Duodenal mucosa (tissue), 2 donors: ENCODE measurements around the gene FANK1.

Experiments
- H3K27ac ChIP-seq: one replicate; pipeline ENCODE4 v1.7.0; 2013; ENCODE audit warnings: low read depth, low read length
- H3K27me3 ChIP-seq, 2 donors: one replicate each; pipeline ENCODE4 v1.7.0; 2013; ENCODE audit warnings: low read length in 2 of 2, control low read depth in 1 of 2; ENCODE audit not compliant: insufficient read depth in 2 of 2, control insufficient read depth in 1 of 2
- H3K36me3 ChIP-seq, 2 donors: one replicate each; pipeline ENCODE4 v1.7.0; 2013; ENCODE audit warnings: low read length in 2 of 2, control low read depth in 1 of 2; ENCODE audit not compliant: insufficient read depth in 2 of 2, control insufficient read depth in 1 of 2
- H3K4me1 ChIP-seq, 2 donors: one replicate each; pipeline ENCODE4 v1.7.0; 2013; ENCODE audit warnings: low read length in 2 of 2, control low read depth in 1 of 2; ENCODE audit not compliant: insufficient read depth in 2 of 2, control insufficient read depth in 1 of 2
- H3K4me3 ChIP-seq, 2 donors: one replicate each; pipeline ENCODE4 v1.7.0; 2013; ENCODE audit warnings: low read length in 2 of 2, low read depth in 1 of 2
- H3K9ac ChIP-seq, 2 donors: one replicate each; pipeline ENCODE4 v1.7.0; 2013; ENCODE audit warnings: low read length in 2 of 2, low read depth in 1 of 2
- H3K9me3 ChIP-seq, 2 donors: one replicate each; pipeline ENCODE4 v1.7.0; 2013; ENCODE audit warnings: low read length in 2 of 2, control low read depth in 1 of 2; ENCODE audit not compliant: control insufficient read depth in 1 of 2

FANK1 gene

GRCh38 chr10:126054191-126054590 is 157.8 kb downstream of the FANK1 start:
- Histone ChIP-seq H3K36me3 (no peaks in the 10 kb centered on the region), H3K9ac (no peak overlapping the region), H3K27ac (no peak overlapping the region), H3K4me1 (no peaks in the 10 kb centered on the region), H3K27me3 (no peaks in the 10 kb centered on the region), H3K4me3 (no peak overlapping the region), H3K9me3 (no peaks in the 10 kb centered on the region)

DNA sequence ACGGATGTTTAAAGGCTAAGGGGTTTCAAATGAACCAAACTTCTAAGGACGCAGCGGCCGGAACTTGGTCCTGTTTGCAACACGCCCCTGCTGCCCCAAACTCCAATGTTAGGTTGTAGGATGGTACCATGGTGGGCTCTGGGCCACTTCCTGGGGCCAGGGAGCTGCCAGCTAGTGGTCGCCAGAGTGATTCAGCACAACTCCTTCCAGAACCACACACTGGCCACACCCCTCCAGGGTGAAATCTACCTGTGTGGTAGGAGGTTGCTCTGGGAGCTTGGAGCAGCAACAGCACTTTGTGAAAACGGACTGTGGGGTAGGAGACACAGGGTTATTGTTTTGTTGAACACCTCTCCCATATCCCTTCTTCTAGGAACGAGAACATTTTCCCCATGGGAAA is 161.1 kb downstream of the FANK1 start:
- Histone ChIP-seq H3K4me1 (no peaks in the 10 kb centered on the region), H3K9me3 (no peaks in the 10 kb centered on the region), H3K27me3 (no peaks in the 10 kb centered on the region), H3K27ac (no peak overlapping the region), H3K9ac (no peak overlapping the region), H3K36me3 (no peaks in the 10 kb centered on the region), H3K4me3 (no peak overlapping the region)

DNA sequence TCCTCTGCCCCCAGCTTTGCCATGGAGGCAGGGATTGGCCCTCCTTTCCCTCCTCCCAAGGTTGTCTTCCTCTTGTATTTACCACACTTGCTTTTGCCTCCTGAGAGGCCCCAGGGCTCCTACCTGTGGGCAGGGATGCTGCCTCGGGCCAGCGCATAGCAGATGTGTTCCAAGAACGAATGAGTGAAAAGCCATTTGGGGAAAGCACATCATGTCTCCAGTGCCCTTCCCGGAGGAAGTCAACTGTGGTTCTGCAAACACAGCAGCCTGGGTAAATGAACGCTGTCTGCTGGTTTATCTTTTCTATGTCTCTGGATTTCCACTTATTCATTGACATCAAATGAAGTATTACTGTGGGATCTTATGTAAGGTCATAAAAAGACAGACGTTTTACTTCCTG is 161.7 kb downstream of the FANK1 start:
- Histone ChIP-seq H3K27me3 (no peaks in the 10 kb centered on the region), H3K36me3 (no peaks in the 10 kb centered on the region)

DNA sequence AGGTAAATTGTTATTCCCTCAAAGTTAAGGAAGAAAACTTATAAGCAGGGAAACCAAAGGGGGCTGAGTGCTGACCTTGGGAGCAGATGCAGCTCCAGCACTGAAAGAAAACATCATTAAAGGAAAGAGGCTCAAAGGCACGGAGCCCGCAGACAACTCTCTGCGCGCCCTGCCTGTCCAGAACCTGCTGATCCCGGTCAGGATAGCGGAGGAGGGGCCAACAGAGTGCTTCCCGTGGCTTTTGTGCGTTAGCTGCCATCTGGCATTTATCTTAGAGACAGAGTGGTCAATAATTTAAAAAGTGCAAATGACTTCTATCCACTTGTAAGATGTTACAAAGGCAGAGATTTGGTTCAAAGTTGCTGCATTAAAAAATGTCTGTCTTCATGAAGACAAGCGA is 162.1 kb downstream of the FANK1 start:
- Histone ChIP-seq H3K9ac (no peak overlapping the region), H3K27me3 (no peaks in the 10 kb centered on the region), H3K9me3 (no peaks in the 10 kb centered on the region)

More for the DNA sequence above, 161.7 kb downstream of the FANK1 start:
- no peak overlapping the region for H3K4me3 ChIP-seq
- no peak overlapping the region for H3K27ac ChIP-seq
- H3K9ac ChIP-seq, result no peak overlapping the region
- no peaks in the 10 kb centered on the region for H3K9me3 ChIP-seq
- H3K4me1 ChIP-seq, result no peaks in the 10 kb centered on the region

More for the DNA sequence above, 162.1 kb downstream of the FANK1 start:
- Histone ChIP-seq H3K4me3 (no peak overlapping the region), H3K4me1 (no peaks in the 10 kb centered on the region), H3K27ac (no peak overlapping the region), H3K36me3 (no peaks in the 10 kb centered on the region)
